ENCODE measurements around the gene RACGAP1. TPM values are rescaled to one million over a fixed set of nuclear protein-coding genes. Genes with fewer than 3 reads are reported as not detected.

Gene RACGAP1
- total RNA-seq, 3 donors from 2014 or later (not counting 1 experiment from before 2014, with no cell fraction given) = 6.1 to 11.6 (median 8.7) TPM

DNA sequence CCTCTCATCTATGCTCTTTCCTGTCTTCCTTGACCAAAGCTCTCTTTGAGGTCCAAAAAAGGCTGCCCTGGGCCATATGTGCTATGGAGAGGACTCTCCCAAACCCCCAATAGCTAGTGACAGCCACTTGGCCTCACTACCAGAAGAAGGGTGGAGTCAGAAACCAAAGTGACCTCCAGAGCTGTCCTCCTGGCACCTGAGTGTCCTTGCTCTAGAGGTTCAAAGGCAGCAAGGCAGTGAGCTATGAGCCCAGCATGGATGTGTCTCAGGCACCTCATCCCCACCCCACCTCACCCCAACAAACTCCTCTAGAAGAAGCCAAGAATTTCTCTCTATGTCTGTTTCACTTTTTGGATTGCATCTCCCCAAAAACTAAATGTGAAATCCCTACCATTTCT, 67.7 kb downstream of the RACGAP1 start:
- H3K4me3 ChIP-seq (ENCODE audit: low read length) = no peak overlapping the region
- peaks cover 62 to 73% of the 10 kb centered on the region in 2 donors for H3K27me3 Mint-ChIP-seq (ENCODE audit: low read depth in 2 of 2)
- no peaks in the 10 kb centered on the region for H3K9me3 ChIP-seq (ENCODE audit: control insufficient read depth, insufficient read depth, low read length)
- no peaks in the 10 kb centered on the region for H3K36me3 ChIP-seq (ENCODE audit: control insufficient read depth, insufficient read depth, low read length)
- H3K4me3 Mint-ChIP-seq = no peak overlapping the region
- H3K27ac ChIP-seq (ENCODE audit: low read length) = no peak overlapping the region
- DNase-seq (no peak), ATAC-seq (no peak)
- no peaks in the 10 kb centered on the region for H3K36me3 Mint-ChIP-seq
- peaks cover 4% of the 10 kb centered on the region for H3K4me1 ChIP-seq (ENCODE audit: control insufficient read depth, insufficient read depth, low read length)
- TF ChIP-seq, protein P1, sequence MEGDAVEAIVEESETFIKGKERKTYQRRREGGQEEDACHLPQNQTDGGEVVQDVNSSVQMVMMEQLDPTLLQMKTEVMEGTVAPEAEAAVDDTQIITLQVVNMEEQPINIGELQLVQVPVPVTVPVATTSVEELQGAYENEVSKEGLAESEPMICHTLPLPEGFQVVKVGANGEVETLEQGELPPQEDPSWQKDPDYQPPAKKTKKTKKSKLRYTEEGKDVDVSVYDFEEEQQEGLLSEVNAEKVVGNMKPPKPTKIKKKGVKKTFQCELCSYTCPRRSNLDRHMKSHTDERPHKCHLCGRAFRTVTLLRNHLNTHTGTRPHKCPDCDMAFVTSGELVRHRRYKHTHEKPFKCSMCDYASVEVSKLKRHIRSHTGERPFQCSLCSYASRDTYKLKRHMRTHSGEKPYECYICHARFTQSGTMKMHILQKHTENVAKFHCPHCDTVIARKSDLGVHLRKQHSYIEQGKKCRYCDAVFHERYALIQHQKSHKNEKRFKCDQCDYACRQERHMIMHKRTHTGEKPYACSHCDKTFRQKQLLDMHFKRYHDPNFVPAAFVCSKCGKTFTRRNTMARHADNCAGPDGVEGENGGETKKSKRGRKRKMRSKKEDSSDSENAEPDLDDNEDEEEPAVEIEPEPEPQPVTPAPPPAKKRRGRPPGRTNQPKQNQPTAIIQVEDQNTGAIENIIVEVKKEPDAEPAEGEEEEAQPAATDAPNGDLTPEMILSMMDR (IDR thresholded peaks at IDR 0.05) = no peak
- H3K27me3 ChIP-seq (ENCODE audit: control insufficient read depth, insufficient read depth, low read length) = peaks cover 30% of the 10 kb centered on the region
- H3K9me3 Mint-ChIP-seq = no peaks in the 10 kb centered on the region
- H3K4me1 Mint-ChIP-seq = peaks cover 0 to 6% of the 10 kb centered on the region in 2 donors
- H3K27ac Mint-ChIP-seq = no peak overlapping the region
- intact Hi-C loops (cut with micrococcal nuclease) = no loop called here

DNA sequence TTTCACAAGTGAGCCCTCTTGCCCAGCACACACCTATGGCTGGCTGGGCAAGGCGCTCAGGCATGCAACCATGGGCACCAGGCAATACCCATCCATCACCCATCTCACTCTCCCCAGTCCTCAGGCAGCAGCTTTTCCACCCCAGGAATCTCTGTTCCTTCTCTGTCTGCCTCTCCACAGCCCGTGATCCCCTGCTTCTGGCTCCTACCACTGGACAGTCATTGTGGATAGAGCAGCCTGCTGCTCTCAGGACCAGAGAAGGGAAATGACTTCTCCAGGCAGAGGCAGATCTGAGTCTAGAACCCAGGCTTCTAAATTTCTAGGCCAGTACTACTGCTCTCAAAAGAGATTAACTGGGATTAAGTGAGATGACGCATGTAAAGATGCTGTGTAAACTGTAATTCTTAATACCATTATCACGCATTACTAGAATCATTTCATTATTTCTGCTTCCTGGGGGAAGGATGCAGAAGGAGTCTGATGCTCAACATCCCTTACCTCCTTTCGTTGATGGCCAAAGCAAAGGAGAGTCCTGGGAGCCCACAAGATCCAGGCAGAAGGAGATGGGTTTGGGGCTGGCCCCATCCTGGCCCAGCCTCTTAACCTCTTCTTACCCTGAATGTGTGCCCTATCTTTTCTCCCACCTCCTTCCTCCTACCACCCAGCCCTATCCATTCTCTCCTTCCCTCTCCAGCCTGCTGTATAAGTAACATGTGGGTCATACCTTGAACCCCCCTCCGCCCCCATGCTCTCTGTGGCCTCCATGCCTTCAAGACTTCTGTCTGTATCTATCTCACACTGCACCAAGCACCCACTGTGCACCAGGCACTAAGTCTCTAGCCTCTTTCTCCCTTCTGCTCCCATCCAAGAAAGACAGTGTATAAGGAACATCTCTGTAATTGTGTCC, 68.4 kb downstream of the RACGAP1 start:
- ATAC-seq (no peak), DNase-seq (no peak)
- H3K4me1 Mint-ChIP-seq = peaks cover 0 to 6% of the 10 kb centered on the region in 2 donors
- H3K9me3 Mint-ChIP-seq = no peaks in the 10 kb centered on the region
- H3K27ac Mint-ChIP-seq = no peak overlapping the region
- Histone ChIP-seq H3K4me3 (ENCODE audit: low read length) (no peak overlapping the region), H3K27me3 (ENCODE audit: control insufficient read depth, insufficient read depth, low read length) (peaks cover 30% of the 10 kb centered on the region), H3K36me3 (ENCODE audit: control insufficient read depth, insufficient read depth, low read length) (no peaks in the 10 kb centered on the region), H3K9me3 (ENCODE audit: control insufficient read depth, insufficient read depth, low read length) (no peaks in the 10 kb centered on the region), H3K4me1 (ENCODE audit: control insufficient read depth, insufficient read depth, low read length) (peaks cover 4% of the 10 kb centered on the region), H3K27ac (ENCODE audit: low read length) (no peak overlapping the region)
- 66% methylated on average over 5 of the region's 6 CpGs for WGBS (ENCODE audit: insufficient coverage)
- peaks cover 56 to 68% of the 10 kb centered on the region in 2 donors for H3K27me3 Mint-ChIP-seq (ENCODE audit: low read depth in 2 of 2)
- TF ChIP-seq, protein P1 (IDR thresholded peaks at IDR 0.05) = no peak
- intact Hi-C loops (cut with micrococcal nuclease) = no loop called here
- H3K4me3 Mint-ChIP-seq = no peak overlapping the region
- H3K36me3 Mint-ChIP-seq = no peaks in the 10 kb centered on the region

DNA sequence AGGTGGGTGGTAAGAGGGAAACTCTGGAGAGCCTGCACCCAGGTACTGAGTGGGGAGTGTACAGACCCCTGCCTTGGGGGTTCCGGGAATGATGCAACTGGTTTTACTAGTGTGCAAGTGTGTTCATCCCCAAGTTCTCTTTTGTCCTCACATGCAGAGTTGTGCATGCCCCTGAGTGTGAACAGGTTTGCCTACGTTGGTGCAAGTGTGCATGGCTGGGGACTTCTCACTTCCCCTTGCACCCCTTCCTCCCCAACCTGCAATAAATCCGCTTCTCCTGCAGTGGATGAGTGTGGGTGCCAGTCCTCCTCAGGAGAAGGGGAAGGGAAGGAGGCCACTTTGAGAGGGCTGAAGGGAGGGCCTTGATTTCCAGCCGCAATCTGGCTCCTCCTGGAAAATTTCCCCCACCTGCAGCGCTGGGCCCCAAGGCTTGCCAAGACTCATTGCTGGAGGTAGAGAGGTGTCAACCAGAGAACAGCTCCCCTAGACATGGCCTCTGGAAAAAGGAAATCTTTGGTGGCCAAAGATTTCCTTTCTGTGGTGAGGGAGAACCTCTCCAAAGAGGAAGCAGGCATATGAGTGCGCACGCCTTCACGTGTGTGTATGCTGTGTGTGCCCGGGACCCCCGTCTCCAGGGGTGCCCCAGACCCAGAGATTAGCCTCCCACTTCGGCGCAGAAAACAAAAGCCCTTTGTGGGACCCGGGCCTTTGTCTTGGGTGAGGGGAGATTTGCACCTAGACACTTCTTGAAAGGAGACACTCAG, 69.2 kb downstream of the RACGAP1 start:
- no peak overlapping the region for H3K4me3 ChIP-seq (ENCODE audit: low read length)
- peaks cover 4% of the 10 kb centered on the region for H3K4me1 ChIP-seq (ENCODE audit: control insufficient read depth, insufficient read depth, low read length)
- H3K27ac Mint-ChIP-seq = no peak overlapping the region
- no peaks in the 10 kb centered on the region for H3K9me3 ChIP-seq (ENCODE audit: control insufficient read depth, insufficient read depth, low read length)
- WGBS (ENCODE audit: insufficient coverage) = 7% methylated on average over 10 of the region's 13 CpGs
- no peaks in the 10 kb centered on the region for H3K36me3 ChIP-seq (ENCODE audit: control insufficient read depth, insufficient read depth, low read length)
- no peak overlapping the region for H3K27ac ChIP-seq (ENCODE audit: low read length)
- TF ChIP-seq, protein P1 (IDR thresholded peaks at IDR 0.05) = no peak
- H3K4me1 Mint-ChIP-seq = peaks cover 0 to 6% of the 10 kb centered on the region in 2 donors
- H3K4me3 Mint-ChIP-seq = no peak overlapping the region
- ATAC-seq (no peak), DNase-seq (no peak)
- H3K9me3 Mint-ChIP-seq = no peaks in the 10 kb centered on the region
- no peaks in the 10 kb centered on the region for H3K36me3 Mint-ChIP-seq
- peaks cover 30% of the 10 kb centered on the region for H3K27me3 ChIP-seq (ENCODE audit: control insufficient read depth, insufficient read depth, low read length)
- H3K27me3 Mint-ChIP-seq (ENCODE audit: low read depth in 2 of 2) = peaks cover 56 to 68% of the 10 kb centered on the region in 2 donors
- intact Hi-C loops (cut with micrococcal nuclease) = no loop called here

Data from natural killer cell (primary cell).